HEK293T (cell line): ENCODE results near the gene HOMER2.
A peak's percentile ranks its signal among the peaks of the same experiment; 100 is the strongest.

Source experiments
- CTCF ChIA-PET: fragments of 350-600 bp; formaldehyde crosslinking; extraction: SDS; loops from one replicate; lab custom pipeline; 2021; ENCODE audit warnings: antibody characterized with exemption, inconsistent platforms; lab: Yijun Ruan, JAX
- POLR2A ChIA-PET: fragments of 350-600 bp; formaldehyde crosslinking; extraction: SDS; loops from one replicate; lab custom pipeline; 2020; ENCODE audit warnings: antibody characterized with exemption, inconsistent platforms; lab: Yijun Ruan, JAX
- DNase-seq: peaks from one replicate; pipeline ENCODE4 v3.0.0; 2012; ENCODE audit warnings: mixed read lengths; ENCODE audit errors: extremely low spot score
- ARNT ChIP-seq: fragments of 450-650 bp; IDR thresholded peaks from 2 replicates; pipeline ENCODE4 v1.6.1; 2017; ENCODE audit warnings: mild to moderate bottlenecking
- BHLHE40 ChIP-seq: fragments of 450-650 bp; IDR thresholded peaks from 2 replicates; pipeline ENCODE4 v1.6.1; 2016; ENCODE audit warnings: mild to moderate bottlenecking, moderate library complexity, borderline replicate concordance
- CTBP1 ChIP-seq: fragments of 450-650 bp; IDR thresholded peaks from 2 replicates; pipeline ENCODE4 v1.6.1; 2016; ENCODE audit warnings: borderline replicate concordance
- ELF4 ChIP-seq: fragments of 450-650 bp; IDR thresholded peaks from 2 replicates; pipeline ENCODE4 v1.6.1; 2017; ENCODE audit warnings: antibody characterized with exemption
- FOXA1 ChIP-seq: fragments of 450-650 bp; IDR thresholded peaks from 2 replicates; pipeline ENCODE4 v1.6.1; 2016; ENCODE audit warnings: mild to moderate bottlenecking
- FOXK2 ChIP-seq: fragments of 450-650 bp; IDR thresholded peaks from 2 replicates; pipeline ENCODE4 v1.6.1; 2016; ENCODE audit warnings: mild to moderate bottlenecking
- FOXM1 ChIP-seq: fragments of 450-650 bp; IDR thresholded peaks from 2 replicates; pipeline ENCODE4 v1.6.1; 2017; ENCODE audit warnings: mild to moderate bottlenecking, borderline replicate concordance
- HDGF ChIP-seq: fragments of 450-650 bp; IDR thresholded peaks from 2 replicates; pipeline ENCODE4 v1.6.1; 2017; ENCODE audit warnings: antibody characterized with exemption, borderline replicate concordance
- L3MBTL2 ChIP-seq: fragments of 450-650 bp; conservative IDR thresholded peaks from 2 replicates; pipeline ENCODE4 v1.6.1; 2016; ENCODE audit warnings: mild to moderate bottlenecking
- LEF1 ChIP-seq: fragments of 450-650 bp; IDR thresholded peaks from 2 replicates; pipeline ENCODE4 v1.6.1; 2017; ENCODE audit warnings: mild to moderate bottlenecking, borderline replicate concordance
- NFRKB ChIP-seq: fragments of 450-650 bp; IDR thresholded peaks from 2 replicates; pipeline ENCODE4 v1.6.1; 2016; ENCODE audit warnings: mild to moderate bottlenecking, moderate library complexity
- SP1 ChIP-seq: fragments of 450-650 bp; IDR thresholded peaks from 2 replicates; pipeline ENCODE4 v1.6.1; 2017
- SUZ12 ChIP-seq: fragments of 450-650 bp; IDR thresholded peaks from 2 replicates; pipeline ENCODE4 v1.6.1; 2016; ENCODE audit warnings: mild to moderate bottlenecking
- TARDBP ChIP-seq: fragments of 450-650 bp; IDR thresholded peaks from 2 replicates; pipeline ENCODE4 v1.6.1; 2016
- ZNF384 ChIP-seq: fragments of 450-650 bp; IDR thresholded peaks from 2 replicates; pipeline ENCODE4 v1.6.1; 2016
- TF ChIP-seq, protein P1 (sequence below): fragments of 450-650 bp; IDR thresholded peaks from 2 replicates; pipeline ENCODE4 v1.6.1; 2016

The HOMER2 gene

DNA sequence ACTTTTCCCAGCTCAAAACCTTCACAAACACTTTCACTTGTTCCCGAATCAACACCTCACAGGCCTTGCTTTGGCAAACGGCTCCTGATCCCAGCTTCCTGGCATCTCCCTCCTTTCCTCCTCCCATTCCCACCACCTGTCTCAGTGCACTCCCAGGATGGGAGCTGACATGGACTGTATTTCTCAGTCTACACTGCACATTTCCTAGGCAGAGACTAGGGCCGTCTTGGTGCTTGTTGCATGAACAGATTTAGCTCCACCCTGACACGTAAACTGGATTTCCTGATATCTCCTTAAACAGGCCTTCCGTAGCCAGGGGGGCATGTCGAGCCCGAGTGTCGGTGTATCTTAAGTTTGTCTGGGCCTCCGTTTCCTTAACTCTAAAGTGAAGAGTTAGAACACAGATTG lies 143.9 kb downstream of the HOMER2 start:
- TF ChIP-seq CTBP1 (no peak), FOXM1 (no peak), LEF1 (no peak), SUZ12 (no peak), ZNF384 (no peak), TARDBP (no peak), SP1 (no peak)
- no peak for DNase-seq
- ChIA-PET POLR2A (interaction anchor here (0.7 to 4.4 kb wide), 8 partner anchors 49 to 268 kb away, joined by 3 to 43 read pairs (median 4); partner anchors contain the start of genes C15orf40 and RPS17), CTCF (interaction anchor here (0.6 to 1.3 kb wide), 2 partner anchors 41 to 278 kb away, joined by 3 read pairs; no protein-coding TSS in a partner anchor)

DNA sequence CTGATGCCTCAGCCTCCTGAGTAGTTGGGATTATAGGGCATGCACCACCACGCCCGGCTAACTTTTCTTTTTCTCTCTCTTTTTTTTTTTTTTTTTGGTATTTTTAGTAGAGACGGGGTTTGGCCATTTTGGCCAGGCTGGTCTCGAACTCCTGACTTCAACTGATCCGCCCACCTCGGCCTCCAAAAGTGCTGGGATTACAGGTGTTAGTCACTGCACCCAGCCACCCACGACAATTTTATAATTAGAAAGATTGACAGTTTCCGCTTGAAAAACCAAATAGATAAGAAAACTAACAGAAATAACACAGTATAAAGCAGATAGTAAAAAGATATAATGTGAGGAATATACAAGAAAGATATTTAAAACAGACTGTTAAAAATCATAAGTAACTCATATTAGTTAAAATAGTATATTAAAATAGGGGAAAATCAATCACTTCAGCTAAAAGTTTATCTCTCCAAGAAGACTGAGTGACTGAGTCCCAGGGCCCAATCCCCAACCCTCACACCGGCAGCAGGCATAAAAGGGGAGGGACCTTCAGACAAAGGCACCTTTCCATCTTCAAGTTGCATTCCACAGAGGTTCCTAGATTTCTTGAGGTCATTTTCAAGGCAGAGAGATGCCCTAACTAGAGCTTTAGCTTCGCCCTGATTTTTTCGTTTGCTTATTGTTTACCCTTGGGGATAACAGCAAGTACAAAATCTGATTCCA lies 144.4 kb downstream of the HOMER2 start:
- no peak for DNase-seq
- ChIA-PET POLR2A (interaction anchor here (0.5 to 4.4 kb wide), 9 partner anchors 48 to 1913 kb away, joined by 3 to 43 read pairs (median 4); partner anchors contain the start of genes C15orf40 and RPS17), CTCF (interaction anchor here (1.3 kb wide), 1 partner anchor 41 kb away, joined by 3 read pairs; no protein-coding TSS in a partner anchor)
- no peak for TF ChIP-seq BHLHE40
- TF ChIP-seq, protein P1, sequence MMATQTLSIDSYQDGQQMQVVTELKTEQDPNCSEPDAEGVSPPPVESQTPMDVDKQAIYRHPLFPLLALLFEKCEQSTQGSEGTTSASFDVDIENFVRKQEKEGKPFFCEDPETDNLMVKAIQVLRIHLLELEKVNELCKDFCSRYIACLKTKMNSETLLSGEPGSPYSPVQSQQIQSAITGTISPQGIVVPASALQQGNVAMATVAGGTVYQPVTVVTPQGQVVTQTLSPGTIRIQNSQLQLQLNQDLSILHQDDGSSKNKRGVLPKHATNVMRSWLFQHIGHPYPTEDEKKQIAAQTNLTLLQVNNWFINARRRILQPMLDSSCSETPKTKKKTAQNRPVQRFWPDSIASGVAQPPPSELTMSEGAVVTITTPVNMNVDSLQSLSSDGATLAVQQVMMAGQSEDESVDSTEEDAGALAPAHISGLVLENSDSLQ = peak; percentile 27; the same call in 1 of the 2 replicates

DNA sequence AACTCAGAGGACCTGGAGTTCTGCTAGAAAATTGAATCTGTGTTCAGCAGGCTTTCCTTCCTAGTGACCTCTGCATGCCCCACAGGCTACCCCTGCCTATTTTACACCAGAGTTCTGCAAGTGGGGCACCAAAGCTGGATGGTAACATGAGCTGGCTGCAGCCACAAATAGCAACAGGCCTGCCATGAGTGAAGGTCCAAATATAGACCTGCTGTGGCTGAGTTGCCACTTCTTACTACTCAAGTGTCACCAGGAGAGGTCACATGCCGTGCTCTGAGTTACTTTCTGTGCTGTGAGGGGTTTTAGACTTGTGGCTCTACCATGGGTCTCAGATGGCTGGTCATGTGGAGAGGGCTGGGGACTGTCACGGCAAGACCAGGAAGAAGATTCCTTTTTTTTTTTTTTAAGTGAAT lies 146.5 kb downstream of the HOMER2 start, which contains the start of gene FSD2:
Gene FSD2 (minus strand): TSS at position 76 of the 413 bp plus-strand sequence. CDS start 18,679 bp downstream, outside the sequence.
- POLR2A ChIA-PET = interaction anchor here (4.2 kb wide), 1 partner anchor 56 kb away, joined by 43 read pairs; no protein-coding TSS in a partner anchor
- peak; percentile 35 for DNase-seq
- CTCF ChIA-PET = no interaction called here
- TF ChIP-seq TARDBP (no peak), L3MBTL2 (no peak)

DNA sequence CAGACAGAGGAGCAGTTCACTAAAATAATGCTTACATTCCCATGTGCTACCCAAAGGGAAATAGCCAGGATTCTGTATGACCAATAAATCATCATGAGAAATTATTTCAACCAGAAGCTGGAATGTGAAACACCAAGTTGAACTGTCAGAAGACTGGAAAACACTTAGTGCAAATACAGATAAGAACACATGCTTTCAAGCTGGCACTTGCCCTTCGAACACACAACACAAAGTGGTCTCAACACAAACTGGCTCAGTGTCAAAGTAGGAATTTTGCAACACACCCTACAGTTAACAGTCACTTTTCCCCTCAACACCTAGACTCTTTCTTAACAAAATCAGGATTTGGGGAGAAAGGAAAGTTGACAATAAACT lies 148.0 kb downstream of the HOMER2 start:
- ChIA-PET CTCF (no interaction called here), POLR2A (interaction anchor here (0.7 to 4.2 kb wide), 4 partner anchors 54 to 264 kb away, joined by 3 to 32 read pairs (median 4); partner anchors contain the start of genes RAMAC and RPS17)
- TF ChIP-seq SP1 (no peak), NFRKB (no peak), TARDBP (no peak), L3MBTL2 (no peak), FOXM1 (no peak), FOXK2 (no peak), ZNF384 (no peak), ARNT (no peak), ELF4 (no peak), HDGF (no peak), BHLHE40 (no peak), SUZ12 (no peak), LEF1 (no peak), CTBP1 (no peak), FOXA1 (no peak)
- TF ChIP-seq, protein P1 = no peak
- DNase-seq = no peak

DNA sequence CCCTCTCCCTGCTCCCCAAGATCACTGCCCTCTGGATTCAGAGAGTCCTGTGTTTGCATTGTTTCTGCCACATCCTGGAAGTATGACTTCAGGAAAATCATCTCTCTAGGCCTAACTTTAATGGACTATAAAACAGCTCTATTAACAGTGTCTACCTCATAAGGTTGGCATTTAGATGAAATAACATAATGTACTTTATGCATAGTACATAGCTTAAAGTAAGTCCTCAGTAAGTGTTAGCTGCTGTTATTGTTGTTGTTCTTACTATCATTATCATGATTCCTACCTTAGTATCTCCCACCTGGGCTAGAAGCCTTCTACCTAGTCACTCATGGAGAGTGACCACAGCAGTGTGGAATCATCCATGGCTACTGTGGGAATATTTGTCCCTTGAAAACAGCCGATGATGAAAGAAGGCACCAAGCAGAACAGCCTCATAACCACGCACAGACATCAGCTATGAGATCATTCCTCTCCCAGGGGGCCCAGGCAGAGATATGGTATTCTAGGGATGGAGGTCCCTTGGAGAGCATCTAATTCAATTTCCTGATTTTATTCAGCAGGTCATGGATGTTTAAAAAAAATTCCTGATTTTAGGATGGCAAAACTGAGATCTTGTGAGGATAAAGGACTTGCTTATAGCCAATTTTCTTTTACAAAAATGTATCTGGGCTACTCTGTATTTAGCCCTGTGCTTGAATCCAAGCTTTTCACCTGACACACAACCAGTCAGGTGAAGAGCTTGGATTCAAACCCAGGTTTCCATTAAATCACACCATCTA lies 148.5 kb downstream of the HOMER2 start:
- ChIA-PET POLR2A (interaction anchor here (0.6 to 4.2 kb wide), 6 partner anchors 9 to 264 kb away, joined by 3 to 32 read pairs (median 3); partner anchors contain the start of genes RAMAC and RPS17), CTCF (no interaction called here)
- TF ChIP-seq L3MBTL2 (no peak), NFRKB (no peak), BHLHE40 (no peak), FOXK2 (no peak), TARDBP (no peak), SP1 (no peak), FOXA1 (no peak), FOXM1 (no peak), HDGF (no peak), ARNT (no peak), LEF1 (no peak), SUZ12 (no peak), ZNF384 (no peak), ELF4 (no peak), CTBP1 (no peak)
- TF ChIP-seq, protein P1 = no peak
- no peak for DNase-seq

DNA sequence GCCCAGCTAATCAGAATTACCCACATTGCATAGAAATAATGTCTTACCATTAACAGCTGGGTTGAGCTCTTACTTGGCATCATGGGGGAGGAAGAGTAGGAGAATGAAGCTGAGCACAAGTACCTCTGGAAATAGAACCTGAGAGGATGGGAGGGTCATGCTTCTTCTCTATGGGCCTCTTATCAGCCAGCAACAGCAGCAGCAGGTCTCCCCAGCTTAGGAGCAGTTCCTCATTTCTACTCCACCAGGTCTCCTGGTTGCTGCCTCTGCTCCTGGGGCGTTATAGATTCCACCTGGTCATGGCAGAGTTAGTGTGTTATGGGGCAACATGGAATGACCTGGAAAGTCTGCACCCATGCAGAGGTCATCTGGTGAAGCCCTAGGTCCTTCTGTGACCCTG lies 150.0 kb downstream of the HOMER2 start:
- no peak for TF ChIP-seq BHLHE40
- TF ChIP-seq, protein P1 = no peak
- TF ChIP-seq FOXM1 = no peak
- TF ChIP-seq FOXK2 = no peak
- no peak for TF ChIP-seq ARNT
- CTCF ChIA-PET = interaction anchor here (1.1 kb wide), 1 partner anchor 52 kb away, joined by 3 read pairs; no protein-coding TSS in a partner anchor
- no peak for DNase-seq
- POLR2A ChIA-PET = interaction anchor here (0.6 to 4.2 kb wide), 3 partner anchors 52 to 183 kb away, joined by 3 to 32 read pairs (median 3); no protein-coding TSS in a partner anchor
